ENCODE measurements around the gene NAALADL1.

Gene NAALADL1

GRCh38 chr11:65021509-65021908 is 36.8 kb downstream of the NAALADL1 start:
- TF ChIP-seq CTCF (IDR thresholded peaks at IDR 0.05; ENCODE audit: insufficient read depth, missing control alignments) = no peak
- no peak for DNase-seq (ENCODE audit: insufficient read length, low spot score)
- FAIRE-seq = no peak

- DNase-seq (ENCODE audit: insufficient read length, low spot score) (no peak), FAIRE-seq (no peak)
- no peak for TF ChIP-seq CTCF (IDR thresholded peaks at IDR 0.05; ENCODE audit: insufficient read depth, missing control alignments)
These were observed 37.4 kb downstream of the NAALADL1 start for GRCh38 chr11:65021003-65021402.

GRCh38 chr11:65019824-65020223 is 38.5 kb downstream of the NAALADL1 start:
- FAIRE-seq = no peak

GRCh38 chr11:65017937-65018336 is 40.4 kb downstream of the NAALADL1 start:
- no peak for TF ChIP-seq CTCF (IDR thresholded peaks at IDR 0.05; ENCODE audit: insufficient read depth, missing control alignments)
- DNase-seq (ENCODE audit: insufficient read length, low spot score) (no peak), FAIRE-seq (no peak)

More at GRCh38 chr11:65019824-65020223, 38.5 kb downstream of the NAALADL1 start:
- no peak for TF ChIP-seq CTCF (IDR thresholded peaks at IDR 0.05; ENCODE audit: insufficient read depth, missing control alignments)
- DNase-seq (ENCODE audit: insufficient read length, low spot score) = no peak

- DNase-seq (ENCODE audit: insufficient read length, low spot score) = no peak
- TF ChIP-seq CTCF (IDR thresholded peaks at IDR 0.05; ENCODE audit: insufficient read depth, missing control alignments) = no peak
- FAIRE-seq = no peak
These were observed 41.6 kb downstream of the NAALADL1 start for GRCh38 chr11:65016705-65017104.

GRCh38 chr11:65014726-65015227 is 43.6 kb downstream of the NAALADL1 start:
- TF ChIP-seq CTCF (IDR thresholded peaks at IDR 0.05; ENCODE audit: insufficient read depth, missing control alignments) = no peak
- DNase-seq (ENCODE audit: insufficient read length, low spot score) = no peak
- no peak for FAIRE-seq

GRCh38 chr11:65013888-65014725 is 44.2 kb downstream of the NAALADL1 start, which contains the start of gene ARL2:
ARL2 (plus strand) TSS chr11:65014160; CDS start chr11:65014208, 48 bp downstream.
- DNase-seq (ENCODE audit: insufficient read length, low spot score) (peak; percentile 92), FAIRE-seq (no peak)
- peak; percentile 45 for TF ChIP-seq CTCF (IDR thresholded peaks at IDR 0.05; ENCODE audit: insufficient read depth, missing control alignments)

Data from D721Med (cell line).